Measurements from ENCODE around the gene DNAH3.

Gene DNAH3

GRCh38 chr16:20937736-20938135 is 212.9 kb downstream of the DNAH3 start:
- H3K27ac ChIP-seq (ENCODE audit: low read depth, low read length, poor library complexity, severe bottlenecking) = no peak overlapping the region
- no peaks in the 10 kb centered on the region for H3F3A ChIP-seq (ENCODE audit: insufficient read depth, low read length)
- no peak overlapping the region for H3K9ac ChIP-seq (ENCODE audit: low read length)
- no peaks in the 10 kb centered on the region; the same call in 1 of the 2 replicates for H3K27me3 ChIP-seq (ENCODE audit: insufficient read depth, low read length)
- no peak overlapping the region for H2AFZ ChIP-seq (ENCODE audit: low read length)
- H3K9me3 ChIP-seq (ENCODE audit: low read length) = no peaks in the 10 kb centered on the region
- H3K36me3 ChIP-seq (ENCODE audit: insufficient read depth, low read length) = no peaks in the 10 kb centered on the region
- H4K20me1 ChIP-seq (ENCODE audit: insufficient read depth, low read length) = no peaks in the 10 kb centered on the region
- no peaks in the 10 kb centered on the region for H3K9me2 ChIP-seq (ENCODE audit: low read depth, low read length)
- H3K4me3 ChIP-seq (ENCODE audit: low read depth, low read length, poor library complexity, severe bottlenecking) = no peak overlapping the region
- no peaks in the 10 kb centered on the region for H3K79me2 ChIP-seq (ENCODE audit: insufficient read depth, low read length)
- no peaks in the 10 kb centered on the region for H3K4me1 ChIP-seq (ENCODE audit: insufficient read depth, low read length, severe bottlenecking)
- no peak for TF ChIP-seq EZH2 (IDR thresholded peaks at IDR 0.05; ENCODE audit: borderline replicate concordance, low read length)
- TF ChIP-seq, protein P1, sequence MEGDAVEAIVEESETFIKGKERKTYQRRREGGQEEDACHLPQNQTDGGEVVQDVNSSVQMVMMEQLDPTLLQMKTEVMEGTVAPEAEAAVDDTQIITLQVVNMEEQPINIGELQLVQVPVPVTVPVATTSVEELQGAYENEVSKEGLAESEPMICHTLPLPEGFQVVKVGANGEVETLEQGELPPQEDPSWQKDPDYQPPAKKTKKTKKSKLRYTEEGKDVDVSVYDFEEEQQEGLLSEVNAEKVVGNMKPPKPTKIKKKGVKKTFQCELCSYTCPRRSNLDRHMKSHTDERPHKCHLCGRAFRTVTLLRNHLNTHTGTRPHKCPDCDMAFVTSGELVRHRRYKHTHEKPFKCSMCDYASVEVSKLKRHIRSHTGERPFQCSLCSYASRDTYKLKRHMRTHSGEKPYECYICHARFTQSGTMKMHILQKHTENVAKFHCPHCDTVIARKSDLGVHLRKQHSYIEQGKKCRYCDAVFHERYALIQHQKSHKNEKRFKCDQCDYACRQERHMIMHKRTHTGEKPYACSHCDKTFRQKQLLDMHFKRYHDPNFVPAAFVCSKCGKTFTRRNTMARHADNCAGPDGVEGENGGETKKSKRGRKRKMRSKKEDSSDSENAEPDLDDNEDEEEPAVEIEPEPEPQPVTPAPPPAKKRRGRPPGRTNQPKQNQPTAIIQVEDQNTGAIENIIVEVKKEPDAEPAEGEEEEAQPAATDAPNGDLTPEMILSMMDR (IDR thresholded peaks at IDR 0.05; ENCODE audit: low read length) = no peak
- H3K4me2 ChIP-seq (ENCODE audit: low read length) = no peak overlapping the region

- H4K20me1 ChIP-seq (ENCODE audit: insufficient read depth, low read length) = no peaks in the 10 kb centered on the region
- no peak overlapping the region for H2AFZ ChIP-seq (ENCODE audit: low read length)
- H3K79me2 ChIP-seq (ENCODE audit: insufficient read depth, low read length) = no peaks in the 10 kb centered on the region
- TF ChIP-seq, protein P1 (IDR thresholded peaks at IDR 0.05; ENCODE audit: low read length) = no peak
- TF ChIP-seq EZH2 (IDR thresholded peaks at IDR 0.05; ENCODE audit: borderline replicate concordance, low read length) = no peak
- H3K9ac ChIP-seq (ENCODE audit: low read length) = no peak overlapping the region
- H3F3A ChIP-seq (ENCODE audit: insufficient read depth, low read length) = no peaks in the 10 kb centered on the region
- no peak overlapping the region for H3K27ac ChIP-seq (ENCODE audit: low read depth, low read length, poor library complexity, severe bottlenecking)
- H3K9me2 ChIP-seq (ENCODE audit: low read depth, low read length) = no peaks in the 10 kb centered on the region
- no peaks in the 10 kb centered on the region for H3K4me1 ChIP-seq (ENCODE audit: insufficient read depth, low read length, severe bottlenecking)
- H3K9me3 ChIP-seq (ENCODE audit: low read length) = no peaks in the 10 kb centered on the region
- H3K4me2 ChIP-seq (ENCODE audit: low read length) = no peak overlapping the region
- no peak overlapping the region for H3K4me3 ChIP-seq (ENCODE audit: low read depth, low read length, poor library complexity, severe bottlenecking)
- H3K27me3 ChIP-seq (ENCODE audit: insufficient read depth, low read length) = no peaks in the 10 kb centered on the region; the same call in 1 of the 2 replicates
- H3K36me3 ChIP-seq (ENCODE audit: insufficient read depth, low read length) = no peaks in the 10 kb centered on the region
Measured at GRCh38 chr16:20933589-20933988, 217.1 kb downstream of the DNAH3 start.

DNA sequence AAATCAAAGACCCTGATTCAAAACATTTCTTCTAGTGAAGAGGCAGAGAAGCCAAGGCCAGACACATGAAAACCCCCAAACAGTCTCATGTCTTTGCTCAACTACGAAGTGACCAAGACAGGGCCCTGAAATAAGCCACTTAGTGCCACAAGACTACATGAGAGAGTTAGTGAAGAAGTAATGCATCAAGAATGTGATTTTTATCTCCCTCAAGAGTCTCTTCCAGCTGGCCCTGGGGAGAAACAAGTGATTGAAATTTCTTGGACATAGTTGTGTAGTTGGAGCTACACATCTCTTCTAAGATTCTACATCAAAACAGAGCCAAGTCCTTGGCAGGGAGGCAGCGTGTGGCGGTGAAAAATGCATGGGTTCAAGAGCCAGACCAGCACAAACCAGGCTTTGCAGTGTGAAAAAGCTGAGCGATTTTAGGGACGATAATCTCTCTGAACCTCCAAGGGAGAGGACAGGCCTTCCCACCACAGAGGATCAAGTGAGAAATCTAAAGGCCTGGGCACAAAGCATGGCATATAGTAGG is 219.5 kb downstream of the DNAH3 start:
- Histone ChIP-seq H3K4me2 (ENCODE audit: low read length) (no peak overlapping the region), H2AFZ (ENCODE audit: low read length) (no peak overlapping the region), H3K4me1 (ENCODE audit: insufficient read depth, low read length, severe bottlenecking) (no peaks in the 10 kb centered on the region), H3K4me3 (ENCODE audit: low read depth, low read length, poor library complexity, severe bottlenecking) (no peak overlapping the region), H3K9ac (ENCODE audit: low read length) (no peak overlapping the region), H4K20me1 (ENCODE audit: insufficient read depth, low read length) (no peaks in the 10 kb centered on the region), H3F3A (ENCODE audit: insufficient read depth, low read length) (no peaks in the 10 kb centered on the region), H3K36me3 (ENCODE audit: insufficient read depth, low read length) (no peaks in the 10 kb centered on the region), H3K9me2 (ENCODE audit: low read depth, low read length) (no peaks in the 10 kb centered on the region), H3K27ac (ENCODE audit: low read depth, low read length, poor library complexity, severe bottlenecking) (no peak overlapping the region), H3K9me3 (ENCODE audit: low read length) (no peaks in the 10 kb centered on the region), H3K27me3 (ENCODE audit: insufficient read depth, low read length) (no peaks in the 10 kb centered on the region), H3K79me2 (ENCODE audit: insufficient read depth, low read length) (no peaks in the 10 kb centered on the region)
- TF ChIP-seq, protein P1 (IDR thresholded peaks at IDR 0.05; ENCODE audit: low read length) = no peak
- TF ChIP-seq EZH2 (IDR thresholded peaks at IDR 0.05; ENCODE audit: borderline replicate concordance, low read length) = no peak

Measured in OCI-LY1 (cell line).